A549 (cell line): Measurements from ENCODE around the gene RPS6KB2. TPM values are rescaled to one million over a fixed set of nuclear protein-coding genes. Genes with fewer than 3 reads are reported as not detected.

Experiments used
- ATAC-seq, 2 experiments: fragments of 200-7000 bp in 1 of 2; fragments of >200 bp in 1 of 2; cut with Nextera tagmentation in 1 of 2; cut with Tn5 transposase in 1 of 2; 3 replicates each; pipeline versions ENCODE4 v1.8.0 to v1.9.1; 2018 to 2020; ENCODE audit warnings: mild to moderate bottlenecking in 1 of 2, moderate library complexity in 1 of 2
- CTCF ChIA-PET: fragments of 300-600 bp; sonication (Branson Sonifier 250); formaldehyde crosslinking; extraction: SDS; loops from one replicate; lab custom pipeline; 2021; ENCODE audit warnings: antibody characterized with exemption, inconsistent platforms; lab: Yijun Ruan, JAX
- POLR2A ChIA-PET: fragments of 350-600 bp; formaldehyde crosslinking; extraction: SDS; loops from one replicate; lab custom pipeline; 2021; ENCODE audit warnings: antibody characterized with exemption, inconsistent platforms; lab: Yijun Ruan, JAX
- DNase-seq, 2 experiments: peaks; one replicate each; pipeline versions ENCODE4 v3.0.0 to v3.0.0-alpha.2; 2011 to 2016; ENCODE audit warnings: low read depth in 1 of 2, low spot score in 1 of 2
- FAIRE-seq: peaks from 2 replicates; lab custom pipeline; 2011; peaks lifted over from hg19 to GRCh38; lab: Jason Lieb, UNC
- H3K27ac ChIP-seq, 2 experiments: fragments of >200 bp; sonication (Bioruptor Twin); formaldehyde crosslinking; 3 replicates each; pipeline ENCODE4 v1.5.1; 2016 to 2017
- H3K4me1 ChIP-seq: fragments of >200 bp; sonication (Bioruptor Twin); formaldehyde crosslinking; 3 replicates; pipeline ENCODE4 v1.6.1; 2016
- H3K4me2 ChIP-seq: fragments of >200 bp; sonication (Bioruptor Twin); formaldehyde crosslinking; 3 replicates; pipeline ENCODE4 v1.6.1; 2016
- H3K4me3 ChIP-seq: fragments of >200 bp; sonication (Bioruptor Twin); formaldehyde crosslinking; 3 replicates; pipeline ENCODE4 v1.5.1; 2016
- H3K9me3 ChIP-seq: fragments of >200 bp; sonication (Bioruptor Twin); formaldehyde crosslinking; 3 replicates; pipeline ENCODE4 v1.6.1; 2016
- BHLHE40 ChIP-seq: IDR thresholded peaks from 2 replicates; pipeline ENCODE4 v1.6.1; 2012; ENCODE audit warnings: low read depth, low read length, inconsistent platforms
- CBX2 ChIP-seq: fragments of 200-600 bp; sonication (generic); IDR thresholded peaks from 2 replicates; pipeline ENCODE4 v1.6.1; 2016; ENCODE audit warnings: low read depth, mild to moderate bottlenecking, borderline replicate concordance
- CBX8 ChIP-seq: fragments of 200-600 bp; sonication (generic); IDR thresholded peaks from 2 replicates; pipeline ENCODE4 v1.6.1; 2016
- CHD4 ChIP-seq: fragments of 200-600 bp; sonication (generic); IDR thresholded peaks from 2 replicates; pipeline ENCODE4 v1.6.1; 2016; ENCODE audit warnings: antibody characterized with exemption, mild to moderate bottlenecking, borderline replicate concordance
- EHF ChIP-seq: fragments of 250-450 bp; sonication (Bioruptor Pico); IDR thresholded peaks from 2 replicates; pipeline ENCODE4 v1.5.0; 2020; ENCODE audit warnings: mild to moderate bottlenecking
- ESRRA ChIP-seq: fragments of 150-350 bp; IDR thresholded peaks from 2 replicates; pipeline ENCODE4 v1.6.1; 2014; ENCODE audit warnings: mild to moderate bottlenecking, low read length, borderline replicate concordance
- FOSB ChIP-seq: fragments of 250-450 bp; sonication (Bioruptor Pico); IDR thresholded peaks from 2 replicates; pipeline ENCODE4 v1.5.0; 2020; ENCODE audit warnings: mild to moderate bottlenecking, moderate library complexity
- FOXS1 ChIP-seq: fragments of 250-450 bp; sonication (Bioruptor Pico); IDR thresholded peaks from 2 replicates; pipeline ENCODE4 v1.5.0; 2020; ENCODE audit warnings: mild to moderate bottlenecking, moderate library complexity
- HDAC2 ChIP-seq: fragments of 200-600 bp; sonication (generic); IDR thresholded peaks from 2 replicates; pipeline ENCODE4 v1.6.1; 2016
- HEYL ChIP-seq: fragments of 250-450 bp; sonication (Bioruptor Pico); IDR thresholded peaks from 2 replicates; pipeline ENCODE4 v1.8.0; 2021; ENCODE audit warnings: mild to moderate bottlenecking, moderate library complexity
- HOXA7 ChIP-seq: fragments of 250-450 bp; sonication (Bioruptor Pico); IDR thresholded peaks from 2 replicates; pipeline ENCODE4 v1.5.0; 2020; ENCODE audit warnings: mild to moderate bottlenecking, moderate library complexity
- HOXB5 ChIP-seq: fragments of 250-450 bp; sonication (Bioruptor Pico); IDR thresholded peaks from 2 replicates; pipeline ENCODE4 v1.5.0; 2020; ENCODE audit warnings: mild to moderate bottlenecking, moderate library complexity
- JUN ChIP-seq, 2 experiments: fragments of >200 bp; sonication (Bioruptor Twin); formaldehyde crosslinking; IDR thresholded peaks; 2 replicates in 1 of 2; 3 replicates in 1 of 2; pipeline ENCODE4 v1.6.1; 2016 to 2017
- JUNB ChIP-seq: fragments of >200 bp; sonication (Bioruptor Twin); formaldehyde crosslinking; IDR thresholded peaks from 2 replicates; pipeline ENCODE4 v1.6.1; 2016
- KDM1A ChIP-seq: fragments of 200-600 bp; sonication (generic); IDR thresholded peaks from 2 replicates; pipeline ENCODE4 v1.6.1; 2016; ENCODE audit warnings: low read depth, mild to moderate bottlenecking
- KDM5A ChIP-seq: fragments of 200-600 bp; sonication (generic); IDR thresholded peaks from 2 replicates; pipeline ENCODE4 v1.6.1; 2016; ENCODE audit warnings: antibody characterized with exemption, mild to moderate bottlenecking
- MAFK ChIP-seq: fragments of 450-650 bp; IDR thresholded peaks from 2 replicates; pipeline ENCODE4 v1.6.1; 2014; ENCODE audit not compliant: partially characterized antibody
- MAZ ChIP-seq: fragments of 150-350 bp; IDR thresholded peaks from 2 replicates; pipeline ENCODE4 v1.6.1; 2014; ENCODE audit warnings: antibody characterized with exemption, low read depth, low read length, borderline replicate concordance
- MYC ChIP-seq: IDR thresholded peaks from 2 replicates; pipeline ENCODE4 v1.6.1; 2012; ENCODE audit warnings: mild to moderate bottlenecking, inconsistent platforms, low read length, improper control_type of control experiment, borderline replicate concordance
- NPAS2 ChIP-seq: fragments of 250-450 bp; sonication (Bioruptor Pico); IDR thresholded peaks from 2 replicates; pipeline ENCODE4 v1.8.0; 2022; ENCODE audit warnings: mild to moderate bottlenecking, moderate library complexity, borderline replicate concordance
- NR3C1 ChIP-seq: fragments of >200 bp; sonication (Bioruptor Twin); formaldehyde crosslinking; IDR thresholded peaks from 3 replicates; pipeline ENCODE4 v1.6.1; 2017
- POLR2A ChIP-seq: IDR thresholded peaks from 2 replicates; pipeline ENCODE4 v1.6.1; 2012; ENCODE audit warnings: mild to moderate bottlenecking, low read length
- RAD21 ChIP-seq, 2 experiments: fragments of >200 bp in 1 of 2; sonication (Bioruptor Twin) in 1 of 2; formaldehyde crosslinking in 1 of 2; IDR thresholded peaks in 1 of 2; conservative IDR thresholded peaks in 1 of 2; 2 replicates in 1 of 2; 3 replicates in 1 of 2; pipeline ENCODE4 v1.6.1; 2012 to 2018; ENCODE audit warnings: inconsistent platforms in 1 of 2
- RFX5 ChIP-seq: fragments of 450-650 bp; IDR thresholded peaks from 2 replicates; pipeline ENCODE4 v1.7.1; 2014; ENCODE audit warnings: antibody characterized with exemption, mild to moderate bottlenecking, moderate library complexity
- SMC3 ChIP-seq: fragments of >200 bp; sonication (Bioruptor Twin); formaldehyde crosslinking; IDR thresholded peaks from 3 replicates; pipeline ENCODE4 v1.6.1; 2018; ENCODE audit warnings: inconsistent platforms
- TP53 ChIP-seq: fragments of 250-450 bp; sonication (Bioruptor Pico); IDR thresholded peaks from 2 replicates; pipeline ENCODE4 v1.5.0; 2021; ENCODE audit warnings: mild to moderate bottlenecking, moderate library complexity
- WGBS: methylation state at CpG from one replicate; pipeline ENCODE4 v1.1.6; 2017; ENCODE audit errors: missing lambda C conversion rate; 5-methylcytosine and 5-hydroxymethylcytosine counted together
- polyA minus RNA-seq: library from RNA; depleted of rRNA, polyadenylated mRNA; stranded (reverse); fragments of >200 nt; gene quantifications from 2 replicates; pipeline ENCODE4 v1.2.3, GENCODE V29; 2011; rRNA and poly(A)+ RNA removed
- polyA plus RNA-seq, 4 experiments: library from polyadenylated mRNA; depleted of rRNA in 3 of 4; stranded (reverse); fragments of >200 nt; fragmentation: RNase III in 1 of 4; extraction: RNeasy Plus Mini Kit Qiagen cat#74134 plus additional on column Dnase treatment in 1 of 4; gene quantifications; 2 replicates in 3 of 4; 3 replicates in 1 of 4; pipeline ENCODE4 v1.2.3, GENCODE V29; 2011 to 2017
- TF ChIP-seq, protein P1 (sequence below): fragments of 250-450 bp; sonication (Bioruptor Pico); IDR thresholded peaks from 2 replicates; pipeline ENCODE4 v1.5.0; 2021; ENCODE audit warnings: mild to moderate bottlenecking, moderate library complexity, borderline replicate concordance
- TF ChIP-seq, protein P2 (sequence below): IDR thresholded peaks from 2 replicates; pipeline ENCODE4 v1.6.1; 2012
- TF ChIP-seq, protein P3 (sequence below): fragments of >200 bp; sonication (Bioruptor Twin); formaldehyde crosslinking; IDR thresholded peaks from 3 replicates; pipeline ENCODE4 v1.5.1; 2016
- TF ChIP-seq, protein P4 (sequence below): fragments of 150-350 bp; IDR thresholded peaks from 2 replicates; pipeline ENCODE4 v1.6.1; 2014; ENCODE audit warnings: low read depth, mild to moderate bottlenecking, low read length
- TF ChIP-seq, protein P5 (sequence below): fragments of >200 bp; sonication (Bioruptor Twin); formaldehyde crosslinking; IDR thresholded peaks from 2 replicates; pipeline ENCODE4 v1.6.1; 2016
- TF ChIP-seq, protein P6 (sequence below): IDR thresholded peaks from 2 replicates; pipeline ENCODE4 v1.6.1; 2012; ENCODE audit warnings: low read depth, borderline replicate concordance
- TF ChIP-seq, protein P7 (sequence below): fragments of 450-650 bp; IDR thresholded peaks from 2 replicates; pipeline ENCODE4 v1.6.1; 2014; ENCODE audit warnings: antibody characterized with exemption

Gene RPS6KB2
- polyA plus RNA-seq (2011; rRNA removed) (34.6 and 40.9 TPM in 2 replicates), polyA plus RNA-seq (2017; fragmentation: RNase III; extraction: RNeasy Plus Mini Kit Qiagen cat#74134 plus additional on column Dnase treatment) (45.4 to 49.2 TPM (median 47.9 TPM) in 3 replicates), polyA minus RNA-seq (46.6 and 50.6 TPM in 2 replicates)
- 62.6 and 76.3 TPM in 2 replicates for polyA plus RNA-seq (2012; cell fraction: cytosol; rRNA removed)
- 84.6 and 97.2 TPM in 2 replicates for polyA plus RNA-seq (2012; cell fraction: nucleus; rRNA removed)

DNA sequence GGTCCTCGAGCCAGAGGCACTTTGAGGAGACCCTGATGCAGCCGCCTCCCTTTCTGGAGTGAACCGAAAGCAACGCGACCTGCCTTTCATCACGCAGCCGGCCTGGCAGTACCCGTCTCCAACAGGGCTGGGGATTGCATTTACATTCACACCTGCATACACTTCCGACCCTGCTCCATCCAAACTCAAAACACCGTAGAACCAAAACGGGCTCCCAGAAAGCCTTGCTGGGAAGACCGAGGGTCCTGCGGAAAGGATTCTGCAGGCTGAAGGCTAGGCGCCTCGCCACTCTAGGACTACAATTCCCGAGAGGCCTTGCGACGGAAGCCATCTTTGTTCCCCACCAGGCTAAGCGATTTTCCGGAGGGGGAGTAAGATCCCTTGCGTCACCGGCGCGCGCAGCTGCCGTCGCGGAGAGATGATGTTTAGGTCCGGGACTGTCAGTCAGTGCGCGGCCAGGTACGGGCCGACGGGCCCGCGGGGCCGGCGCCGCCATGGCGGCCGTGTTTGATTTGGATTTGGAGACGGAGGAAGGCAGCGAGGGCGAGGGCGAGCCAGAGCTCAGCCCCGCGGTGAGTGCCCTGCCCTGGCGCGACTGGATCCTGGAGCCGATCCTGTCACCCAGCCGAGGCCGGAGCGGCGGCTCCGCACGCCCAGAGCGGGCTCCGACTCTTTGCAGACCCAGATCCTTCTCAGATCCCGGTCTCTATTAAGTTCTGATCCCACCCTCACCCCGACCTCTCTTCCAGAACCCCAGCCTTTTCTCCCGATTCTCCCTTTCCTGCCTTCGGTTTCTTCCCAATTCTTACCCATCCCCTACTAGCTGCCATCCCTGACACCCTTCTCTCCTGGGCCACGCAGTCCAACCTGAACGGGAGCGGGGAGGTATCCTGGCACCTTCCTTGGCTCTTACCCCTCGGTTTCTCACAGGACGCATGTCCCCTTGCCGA, at the start of gene RPS6KB2:
TSS of gene RPS6KB2 (plus strand) at position 443 of the 950 bp plus-strand sequence. CDS start at position 495, 52 bp downstream.
- Histone ChIP-seq H3K4me2 (peak within 1 kb of the TSS; percentile 85), H3K4me1 (peaks cover 11% of the 10 kb centered on the region; the same call in 2 of the 3 replicates), H3K9me3 (no peaks in the 10 kb centered on the region), H3K4me3 (peak within 1 kb of the TSS; percentile 73), H3K27ac (peak within 1 kb of the TSS; percentile 77 to 94)
- DNase-seq (peak; percentile 98 to 99), FAIRE-seq (no peak), ATAC-seq (peak; percentile 81 to 90)
- CTCF ChIA-PET, result interaction anchor here (1.1 to 1.4 kb wide), 4 partner anchors 9 to 111 kb away, joined by 3 to 6 read pairs (median 3); partner anchors contain the start of genes PPP1CA and PTPRCAP
- POLR2A ChIA-PET, result interaction anchor here (0.5 to 1.6 kb wide), 7 partner anchors 10 to 814 kb away, joined by 3 to 5 read pairs (median 3); partner anchors contain the start of genes AIP, POLD4 and PPP1CA
- WGBS, result 6% methylated on average over 49 of the region's 68 CpGs
- TF ChIP-seq, protein P1, sequence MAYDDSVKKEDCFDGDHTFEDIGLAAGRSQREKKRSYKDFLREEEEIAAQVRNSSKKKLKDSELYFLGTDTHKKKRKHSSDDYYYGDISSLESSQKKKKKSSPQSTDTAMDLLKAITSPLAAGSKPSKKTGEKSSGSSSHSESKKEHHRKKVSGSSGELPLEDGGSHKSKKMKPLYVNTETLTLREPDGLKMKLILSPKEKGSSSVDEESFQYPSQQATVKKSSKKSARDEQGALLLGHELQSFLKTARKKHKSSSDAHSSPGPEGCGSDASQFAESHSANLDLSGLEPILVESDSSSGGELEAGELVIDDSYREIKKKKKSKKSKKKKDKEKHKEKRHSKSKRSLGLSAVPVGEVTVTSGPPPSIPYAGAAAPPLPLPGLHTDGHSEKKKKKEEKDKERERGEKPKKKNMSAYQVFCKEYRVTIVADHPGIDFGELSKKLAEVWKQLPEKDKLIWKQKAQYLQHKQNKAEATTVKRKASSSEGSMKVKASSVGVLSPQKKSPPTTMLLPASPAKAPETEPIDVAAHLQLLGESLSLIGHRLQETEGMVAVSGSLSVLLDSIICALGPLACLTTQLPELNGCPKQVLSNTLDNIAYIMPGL, result no peak
- TF ChIP-seq, protein P2, sequence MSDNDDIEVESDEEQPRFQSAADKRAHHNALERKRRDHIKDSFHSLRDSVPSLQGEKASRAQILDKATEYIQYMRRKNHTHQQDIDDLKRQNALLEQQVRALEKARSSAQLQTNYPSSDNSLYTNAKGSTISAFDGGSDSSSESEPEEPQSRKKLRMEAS, result peak; percentile 78
- TF ChIP-seq, protein P3, sequence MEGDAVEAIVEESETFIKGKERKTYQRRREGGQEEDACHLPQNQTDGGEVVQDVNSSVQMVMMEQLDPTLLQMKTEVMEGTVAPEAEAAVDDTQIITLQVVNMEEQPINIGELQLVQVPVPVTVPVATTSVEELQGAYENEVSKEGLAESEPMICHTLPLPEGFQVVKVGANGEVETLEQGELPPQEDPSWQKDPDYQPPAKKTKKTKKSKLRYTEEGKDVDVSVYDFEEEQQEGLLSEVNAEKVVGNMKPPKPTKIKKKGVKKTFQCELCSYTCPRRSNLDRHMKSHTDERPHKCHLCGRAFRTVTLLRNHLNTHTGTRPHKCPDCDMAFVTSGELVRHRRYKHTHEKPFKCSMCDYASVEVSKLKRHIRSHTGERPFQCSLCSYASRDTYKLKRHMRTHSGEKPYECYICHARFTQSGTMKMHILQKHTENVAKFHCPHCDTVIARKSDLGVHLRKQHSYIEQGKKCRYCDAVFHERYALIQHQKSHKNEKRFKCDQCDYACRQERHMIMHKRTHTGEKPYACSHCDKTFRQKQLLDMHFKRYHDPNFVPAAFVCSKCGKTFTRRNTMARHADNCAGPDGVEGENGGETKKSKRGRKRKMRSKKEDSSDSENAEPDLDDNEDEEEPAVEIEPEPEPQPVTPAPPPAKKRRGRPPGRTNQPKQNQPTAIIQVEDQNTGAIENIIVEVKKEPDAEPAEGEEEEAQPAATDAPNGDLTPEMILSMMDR, result no peak
- TF ChIP-seq TP53 (CRISPR knock-in tag) (no peak), ESRRA (no peak), FOSB (CRISPR knock-in tag) (no peak), SMC3 (no peak; the same call in 2 of the 3 replicates), FOXS1 (CRISPR knock-in tag) (no peak), JUN (IDR thresholded peaks at IDR 0.05) (peak in 1 of 2 experiments; percentile 77; a peak in 3 of 5 replicates), CBX2 (no peak), RAD21 (conservative IDR thresholded peaks at IDR 0.05 in 1 of 2, IDR thresholded peaks at IDR 0.05 in 1 of 2) (no peak), MYC (0 out of 2 replicates have a peak, but pooled peaks have one; percentile 39), HEYL (CRISPR knock-in tag) (no peak), POLR2A (peak; percentile 82), MAZ (0 out of 2 replicates have a peak, but pooled peaks have one; percentile 71), JUNB (no peak), KDM5A (peak; percentile 88), HOXA7 (CRISPR knock-in tag) (no peak), KDM1A (no peak), CHD4 (no peak), MAFK (no peak), CBX8 (no peak), BHLHE40 (no peak), NR3C1 (no peak), EHF (CRISPR knock-in tag) (no peak), NPAS2 (CRISPR knock-in tag) (no peak), HOXB5 (CRISPR knock-in tag) (no peak), RFX5 (no peak; the same call in 1 of the 2 replicates), HDAC2 (no peak)
- TF ChIP-seq, protein P4, sequence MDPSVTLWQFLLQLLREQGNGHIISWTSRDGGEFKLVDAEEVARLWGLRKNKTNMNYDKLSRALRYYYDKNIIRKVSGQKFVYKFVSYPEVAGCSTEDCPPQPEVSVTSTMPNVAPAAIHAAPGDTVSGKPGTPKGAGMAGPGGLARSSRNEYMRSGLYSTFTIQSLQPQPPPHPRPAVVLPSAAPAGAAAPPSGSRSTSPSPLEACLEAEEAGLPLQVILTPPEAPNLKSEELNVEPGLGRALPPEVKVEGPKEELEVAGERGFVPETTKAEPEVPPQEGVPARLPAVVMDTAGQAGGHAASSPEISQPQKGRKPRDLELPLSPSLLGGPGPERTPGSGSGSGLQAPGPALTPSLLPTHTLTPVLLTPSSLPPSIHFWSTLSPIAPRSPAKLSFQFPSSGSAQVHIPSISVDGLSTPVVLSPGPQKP, result no peak
- TF ChIP-seq, protein P5, sequence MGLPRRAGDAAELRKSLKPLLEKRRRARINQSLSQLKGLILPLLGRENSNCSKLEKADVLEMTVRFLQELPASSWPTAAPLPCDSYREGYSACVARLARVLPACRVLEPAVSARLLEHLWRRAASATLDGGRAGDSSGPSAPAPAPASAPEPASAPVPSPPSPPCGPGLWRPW, result no peak
- TF ChIP-seq, protein P6, sequence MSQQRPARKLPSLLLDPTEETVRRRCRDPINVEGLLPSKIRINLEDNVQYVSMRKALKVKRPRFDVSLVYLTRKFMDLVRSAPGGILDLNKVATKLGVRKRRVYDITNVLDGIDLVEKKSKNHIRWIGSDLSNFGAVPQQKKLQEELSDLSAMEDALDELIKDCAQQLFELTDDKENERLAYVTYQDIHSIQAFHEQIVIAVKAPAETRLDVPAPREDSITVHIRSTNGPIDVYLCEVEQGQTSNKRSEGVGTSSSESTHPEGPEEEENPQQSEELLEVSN, result no peak
- TF ChIP-seq, protein P7, sequence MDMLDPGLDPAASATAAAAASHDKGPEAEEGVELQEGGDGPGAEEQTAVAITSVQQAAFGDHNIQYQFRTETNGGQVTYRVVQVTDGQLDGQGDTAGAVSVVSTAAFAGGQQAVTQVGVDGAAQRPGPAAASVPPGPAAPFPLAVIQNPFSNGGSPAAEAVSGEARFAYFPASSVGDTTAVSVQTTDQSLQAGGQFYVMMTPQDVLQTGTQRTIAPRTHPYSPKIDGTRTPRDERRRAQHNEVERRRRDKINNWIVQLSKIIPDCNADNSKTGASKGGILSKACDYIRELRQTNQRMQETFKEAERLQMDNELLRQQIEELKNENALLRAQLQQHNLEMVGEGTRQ, result no peak
